ENCODE measurements around the gene ALG5. TPM values are rescaled to one million over a fixed set of nuclear protein-coding genes. Genes with fewer than 3 reads are reported as not detected.

ALG5 gene
- total RNA-seq, 1 donor from 2014 or later, result 21.2 TPM

DNA sequence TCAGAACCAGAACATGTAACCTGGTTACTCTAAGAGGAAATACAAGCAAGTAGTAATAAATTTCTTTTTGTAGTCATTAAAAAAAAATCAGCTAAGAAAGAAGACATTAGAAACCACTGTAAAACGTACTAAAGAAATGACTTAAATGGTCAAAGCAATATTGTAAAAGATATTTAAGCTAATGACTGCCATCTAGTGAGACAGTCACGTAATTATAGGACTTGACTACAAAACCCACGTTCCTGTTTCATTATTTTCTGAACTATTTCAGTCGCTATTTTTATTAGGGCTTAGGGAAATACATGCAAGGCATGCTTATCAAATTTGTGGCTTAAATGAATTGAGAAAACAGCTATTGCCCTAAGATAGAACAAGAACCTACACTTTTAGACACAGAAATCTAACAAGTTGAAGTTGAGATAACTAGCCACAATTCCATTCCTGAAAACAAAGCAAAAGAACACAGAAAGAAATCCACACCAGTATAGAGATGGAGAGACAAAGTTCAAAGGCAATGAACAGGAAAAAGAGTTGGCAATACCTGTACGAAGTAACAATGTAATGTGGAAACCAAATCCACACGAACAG is 17.9 kb downstream of the ALG5 start:
- FAIRE-seq (peak; percentile 95), DNase-seq (ENCODE audit: low spot score in 2 of 2) (peak in 1 of 2 donors; percentile 39)

- FAIRE-seq, result no peak
- no peak for DNase-seq (ENCODE audit: low spot score in 2 of 2)
These were observed 19.6 kb downstream of the ALG5 start for GRCh38 chr13:36979361-36980050.

GRCh38 chr13:36975172-36975571 is 24.0 kb downstream of the ALG5 start:
- DNase-seq (ENCODE audit: low spot score in 2 of 2) (no peak), FAIRE-seq (no peak)

DNA sequence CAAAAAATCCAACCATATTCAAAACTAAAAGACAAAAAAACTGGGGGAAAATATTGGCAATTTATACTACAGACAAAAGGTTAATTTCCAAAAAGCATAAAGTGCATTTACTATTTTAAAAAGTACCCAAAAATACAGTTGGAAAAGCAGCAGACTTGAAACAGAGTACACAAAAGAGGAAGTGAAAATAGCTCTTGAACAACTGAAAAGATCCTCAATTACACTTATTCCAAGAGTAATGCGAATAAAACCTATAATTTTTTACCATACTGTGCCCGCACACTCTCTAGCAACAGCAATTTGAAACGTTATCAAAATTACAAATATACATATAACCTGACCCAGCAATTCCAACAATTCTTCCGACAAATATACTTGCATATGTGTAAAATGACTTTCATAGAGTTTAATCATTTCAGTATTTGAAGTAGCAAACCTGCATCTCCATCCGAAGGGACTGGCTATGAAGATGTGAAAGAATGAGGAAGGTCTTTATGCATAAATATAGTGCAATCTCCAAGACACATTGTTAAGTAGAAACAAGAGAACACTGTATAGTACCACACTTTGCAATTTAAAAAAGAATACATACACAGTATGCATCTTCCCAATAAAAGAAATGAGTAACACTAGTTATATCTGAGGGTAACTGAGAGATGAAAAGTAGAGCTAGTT is 25.4 kb downstream of the ALG5 start:
- no peak for FAIRE-seq
- no peak for DNase-seq (ENCODE audit: low spot score in 2 of 2)

DNA sequence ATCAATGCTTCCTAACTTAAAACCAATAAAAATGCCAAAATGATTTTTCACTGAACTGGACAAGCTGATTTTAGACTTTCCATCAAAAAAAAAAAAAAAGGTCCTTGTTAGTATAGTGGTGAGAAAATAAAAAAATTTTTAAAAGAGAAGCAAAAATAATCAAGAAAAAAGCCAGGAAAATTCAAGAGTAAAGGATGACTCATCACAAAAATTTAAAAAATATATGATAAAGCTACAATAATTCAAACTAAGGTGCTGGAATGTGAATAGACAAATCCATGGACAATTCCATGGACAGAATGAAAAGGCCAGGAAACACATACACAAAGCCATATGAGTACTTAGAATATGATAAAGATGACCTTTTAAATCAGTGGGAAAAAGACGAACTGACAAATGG is 26.1 kb downstream of the ALG5 start:
- FAIRE-seq, result no peak

DNA sequence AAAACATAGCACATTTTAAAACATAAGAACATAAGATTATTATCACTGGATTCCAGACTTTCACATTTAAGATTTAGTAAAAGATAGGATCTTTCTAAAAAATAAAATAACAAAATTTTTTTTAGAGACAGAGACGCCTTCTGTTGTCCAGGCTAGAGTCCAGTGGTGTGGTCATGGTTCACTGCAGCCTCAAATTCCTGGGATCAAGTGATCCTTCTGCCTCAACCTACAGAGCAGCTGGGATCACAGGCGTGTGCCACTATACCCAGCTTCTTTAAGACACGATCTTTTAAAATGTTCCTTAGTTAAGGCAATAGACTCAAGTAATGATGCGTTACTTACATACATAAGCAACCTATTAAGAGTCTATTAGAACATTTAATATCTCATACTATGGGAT is 32.7 kb downstream of the ALG5 start:
- DNase-seq (ENCODE audit: low spot score in 2 of 2), result no peak

More for the DNA sequence above, 26.1 kb downstream of the ALG5 start:
- DNase-seq (ENCODE audit: low spot score in 2 of 2), result no peak

GRCh38 chr13:36965767-36966166 is 33.4 kb downstream of the ALG5 start:
- FAIRE-seq, result no peak
- no peak for DNase-seq (ENCODE audit: low spot score in 2 of 2)

More for the DNA sequence above, 32.7 kb downstream of the ALG5 start:
- FAIRE-seq, result no peak

DNA sequence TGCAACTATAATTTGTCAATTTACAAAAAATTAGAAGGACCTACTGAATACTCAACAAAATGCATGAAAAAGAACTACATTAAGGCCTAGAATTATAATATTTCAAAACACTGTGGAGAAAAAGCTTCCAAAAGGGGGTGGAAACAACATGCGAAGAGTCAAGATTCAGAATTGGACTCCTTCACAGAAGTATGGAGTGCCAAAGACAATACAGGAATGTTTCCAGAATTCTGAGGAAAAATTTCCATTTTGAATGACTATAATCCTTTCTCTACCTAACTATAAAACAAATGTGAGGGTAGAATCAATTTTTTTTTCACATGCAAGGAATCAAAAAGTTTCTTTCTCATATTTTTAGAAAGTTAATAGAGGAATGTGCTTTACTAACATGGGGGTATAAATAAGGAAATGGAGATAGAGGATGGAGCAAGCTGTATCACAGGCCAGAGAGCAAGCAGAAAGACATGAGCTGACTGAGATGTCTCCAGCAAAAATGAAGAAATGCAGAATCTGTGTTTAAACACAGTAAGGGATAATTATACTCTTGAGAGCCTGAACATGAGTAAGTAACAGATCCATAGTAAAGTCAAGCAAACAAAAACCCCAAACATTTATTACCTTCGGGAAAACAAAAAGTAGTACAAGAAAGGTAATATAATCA is 39.6 kb downstream of the ALG5 start:
- DNase-seq (ENCODE audit: low spot score in 2 of 2), result no peak
- no peak for FAIRE-seq

DNA sequence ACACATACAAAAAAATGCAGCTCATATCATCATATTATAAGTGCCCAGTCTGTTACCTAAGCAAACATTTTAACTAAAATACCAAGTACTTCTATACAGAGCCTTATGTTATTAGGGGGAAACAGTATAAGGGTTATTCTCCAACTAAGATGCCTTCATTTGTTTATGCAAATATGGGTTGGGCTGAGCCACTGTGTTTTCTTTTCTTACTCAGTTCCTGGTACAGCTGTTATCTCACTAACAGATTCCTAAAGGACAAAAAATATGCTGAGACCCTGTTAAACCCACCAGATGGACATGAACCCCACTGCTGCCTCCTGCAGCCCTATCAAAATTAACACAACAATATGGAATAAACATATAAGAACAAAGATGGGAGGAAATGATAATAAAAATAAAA is 44.6 kb downstream of the ALG5 start:
- DNase-seq (ENCODE audit: low spot score in 2 of 2) (no peak), FAIRE-seq (no peak)

DNA sequence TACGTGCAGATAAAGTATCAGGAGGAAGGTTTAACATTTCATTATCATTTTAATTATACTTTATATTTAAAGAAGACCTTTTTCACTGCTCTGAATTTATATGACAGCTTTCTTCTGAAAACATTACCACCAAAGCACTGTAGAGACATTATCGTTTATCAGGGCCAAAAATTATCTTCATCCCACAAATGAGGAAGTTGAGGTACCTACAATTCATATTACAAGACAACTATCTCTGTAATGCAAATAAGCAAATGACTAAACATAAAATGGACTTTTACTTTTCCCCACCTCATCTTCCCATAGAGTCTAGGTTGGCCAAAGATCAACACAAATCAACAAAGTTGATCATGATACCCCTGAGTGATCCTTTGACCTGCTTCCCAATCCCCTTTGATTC is 48.2 kb downstream of the ALG5 start:
- no peak for DNase-seq (ENCODE audit: low spot score in 2 of 2)
- FAIRE-seq, result no peak

GRCh38 chr13:36950330-36950729 is 48.8 kb downstream of the ALG5 start:
- DNase-seq (ENCODE audit: low spot score in 2 of 2) (no peak), FAIRE-seq (no peak)

- FAIRE-seq (no peak), DNase-seq (ENCODE audit: low spot score in 2 of 2) (no peak)
These were observed 54.1 kb downstream of the ALG5 start for GRCh38 chr13:36945078-36945477.

- FAIRE-seq, result no peak
These were observed 73.5 kb downstream of the ALG5 start for GRCh38 chr13:36925603-36926002.

DNA sequence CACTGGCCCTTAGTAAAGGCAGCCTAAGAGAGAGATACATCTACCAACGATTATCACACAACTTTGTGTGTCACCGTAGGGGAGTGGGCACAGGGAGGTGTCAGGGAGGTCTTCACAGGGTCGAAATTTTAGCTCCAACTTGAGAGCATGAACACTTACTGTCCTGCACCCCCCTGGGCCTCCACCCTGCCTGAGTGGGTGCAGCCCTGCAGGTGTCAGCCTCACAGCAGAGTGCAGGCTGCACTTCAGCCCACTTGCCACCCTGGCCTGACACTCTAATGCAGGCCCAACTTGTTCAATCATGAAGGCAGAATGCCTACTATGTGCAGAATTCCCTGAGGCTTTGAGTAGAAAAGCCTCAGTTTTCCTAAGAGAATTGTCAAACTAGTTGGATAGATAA is 75.1 kb downstream of the ALG5 start:
- FAIRE-seq (no peak), DNase-seq (ENCODE audit: low spot score in 2 of 2) (no peak)

More at GRCh38 chr13:36925603-36926002, 73.5 kb downstream of the ALG5 start:
- no peak for DNase-seq (ENCODE audit: low spot score in 2 of 2)

- no peak for DNase-seq (ENCODE audit: low spot score in 2 of 2)
- no peak for FAIRE-seq
These were observed 77.4 kb downstream of the ALG5 start for GRCh38 chr13:36921631-36922301.

DNA sequence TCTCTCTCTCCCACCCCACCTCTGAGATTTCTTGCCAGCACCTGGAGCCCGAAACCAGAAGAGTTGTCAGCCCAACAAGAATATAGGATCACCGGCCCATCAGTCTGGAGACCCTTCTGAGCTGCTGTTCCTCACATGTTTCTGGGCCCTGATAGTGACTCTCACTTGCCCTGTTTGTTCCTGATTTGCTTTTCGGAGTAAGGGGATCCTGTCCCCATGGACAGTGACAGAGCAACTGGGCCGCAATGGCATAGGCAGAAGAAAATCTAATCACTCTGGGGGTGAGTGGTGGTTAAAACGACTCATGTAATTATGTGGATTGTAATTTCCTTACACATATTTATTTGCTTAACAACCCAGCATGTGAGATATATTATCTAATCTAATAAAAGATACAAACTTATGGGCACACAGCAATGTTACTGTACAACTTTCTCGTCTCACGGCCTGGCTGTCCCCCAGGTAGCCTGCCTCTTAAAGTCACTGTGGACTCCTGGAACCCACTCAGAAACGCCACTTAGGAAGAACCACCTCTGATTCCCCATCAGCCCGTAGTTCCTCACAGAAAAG is 78.4 kb downstream of the ALG5 start:
- no peak for FAIRE-seq
- DNase-seq (ENCODE audit: low spot score in 2 of 2), result no peak

- DNase-seq (ENCODE audit: low spot score in 2 of 2) (peak; percentile 80 to 81), FAIRE-seq (no peak)
These were observed 79.1 kb downstream of the ALG5 start, which contains the start of gene SMAD9 for GRCh38 chr13:36919833-36920615. TSS of gene SMAD9 (minus strand) at chr13:36920238. CDS start at chr13:36879689, 40,549 bp downstream.

- DNase-seq (ENCODE audit: low spot score in 2 of 2), result peak; percentile 23 to 44
- FAIRE-seq, result no peak
These were observed 79.8 kb downstream of the ALG5 start for GRCh38 chr13:36919171-36919832.
